K562 (cell line): Measurements from ENCODE around the gene PLRG1. TPM values are rescaled to one million over a fixed set of nuclear protein-coding genes. Genes with fewer than 3 reads are reported as not detected.

Source experiments
- ATAC-seq: fragments of 200-7000 bp; cut with Tn5 transposase; 3 replicates; pipeline ENCODE4 v1.9.1; 2020; ENCODE audit warnings: moderate library complexity
- BruUV-seq: library from RNA; stranded (reverse); fragments of 400-500 nt; replicated peaks from 2 replicates; lab custom pipeline; 2021; lab: Mats Ljungman, UMichigan
- CTCF ChIA-PET: fragments of 300-600 bp; formaldehyde crosslinking; extraction: SDS; loops from one replicate; lab custom pipeline; 2021; ENCODE audit warnings: low intra/inter-chr PET ratio; lab: Yijun Ruan, JAX
- POLR2A ChIA-PET: fragments of 300-600, 350-650 bp; sonication (Branson Sonifier 250); formaldehyde crosslinking; extraction: SDS; loops from one replicate; lab custom pipeline; 2021; ENCODE audit warnings: antibody characterized with exemption, inconsistent platforms; lab: Yijun Ruan, JAX
- DNase-seq, 4 experiments: peaks; one replicate each; pipeline versions ENCODE4 v3.0.0 to v3.0.0-alpha.2; 2011 to 2018; ENCODE audit warnings: low spot score in 3 of 4, mixed read lengths in 3 of 4; ENCODE audit errors: extremely low read depth in 1 of 4
- FAIRE-seq: peaks from 2 replicates; lab custom pipeline; 2011; peaks lifted over from hg19 to GRCh38; lab: Jason Lieb, UNC
- H2AFZ ChIP-seq: 2 replicates; pipeline ENCODE4 v1.6.0; 2011; ENCODE audit warnings: low read depth, low read length, control low read depth, inconsistent platforms
- H3K27ac ChIP-seq: fragments of 200-600 bp; 3 replicates; pipeline ENCODE4 v1.8.0; 2011; ENCODE audit warnings: low read depth, mild to moderate bottlenecking, control low read depth, inconsistent platforms, low read length, moderate library complexity, mixed read lengths; ENCODE audit errors: extremely low read depth
- H3K27me3 ChIP-seq, 2 experiments: fragments of 300-600 bp in 1 of 2; 2 replicates in 1 of 2; 3 replicates in 1 of 2; pipeline versions ENCODE4 v1.6.0 to v1.8.0; 2011; ENCODE audit warnings: inconsistent platforms in 2 of 2, low read length in 2 of 2, mild to moderate bottlenecking in 1 of 2, mixed read lengths in 1 of 2, moderate library complexity in 1 of 2; ENCODE audit not compliant: control insufficient read depth in 2 of 2, insufficient read depth in 2 of 2
- H3K36me3 ChIP-seq: fragments of 300-600 bp; 3 replicates; pipeline ENCODE4 v1.8.0; 2011; ENCODE audit warnings: mild to moderate bottlenecking, low read length, inconsistent platforms; ENCODE audit not compliant: control insufficient read depth, insufficient read depth
- H3K4me1 ChIP-seq, 2 experiments: fragments of 200-600 bp in 1 of 2; replicated peaks in 1 of 2; 2 replicates in 1 of 2; 3 replicates in 1 of 2; pipeline versions ENCODE4 v1.5.1 to v1.8.0; 2011; ENCODE audit warnings: inconsistent platforms in 2 of 2, low read length in 2 of 2, mild to moderate bottlenecking in 1 of 2, mixed read lengths in 1 of 2, moderate library complexity in 1 of 2; ENCODE audit not compliant: control insufficient read depth in 2 of 2, insufficient read depth in 2 of 2
- H3K4me2 ChIP-seq: 2 replicates; pipeline ENCODE4 v1.6.1; 2011; ENCODE audit warnings: low read length, control low read depth, inconsistent platforms, mixed read lengths; ENCODE audit not compliant: insufficient read depth
- H3K4me3 ChIP-seq: fragments of 200-600 bp; sonication (generic), shearing (Covaris generic); 2 replicates; pipeline ENCODE4 v1.5.1; 2016; ENCODE audit warnings: control low read depth, inconsistent platforms
- H3K79me2 ChIP-seq: fragments of 200-600 bp; 3 replicates; pipeline ENCODE4 v1.8.0; 2011; ENCODE audit warnings: low read length, inconsistent platforms; ENCODE audit not compliant: control insufficient read depth, insufficient read depth
- H3K9ac ChIP-seq, 2 experiments: 2 replicates each; pipeline versions ENCODE4 v1.6.0 to v1.6.1; 2011; ENCODE audit warnings: low read depth in 2 of 2, low read length in 2 of 2, control low read depth in 1 of 2, inconsistent platforms in 1 of 2, mild to moderate bottlenecking in 1 of 2, mixed read lengths in 1 of 2; ENCODE audit not compliant: insufficient read depth in 1 of 2
- H3K9me1 ChIP-seq: one replicate; pipeline ENCODE4 v1.6.0; 2011; ENCODE audit warnings: inconsistent platforms, mild to moderate bottlenecking, low read length, moderate library complexity; ENCODE audit not compliant: control insufficient read depth, insufficient read depth
- H3K9me3 ChIP-seq: replicated peaks from 2 replicates; pipeline ENCODE4 v1.5.1; 2011; ENCODE audit warnings: low read depth, low read length, inconsistent platforms; ENCODE audit not compliant: control insufficient read depth, insufficient read depth
- H4K20me1 ChIP-seq: replicated peaks from 2 replicates; pipeline ENCODE4 v1.6.1; 2011; ENCODE audit warnings: low read length, inconsistent platforms, mixed read lengths; ENCODE audit not compliant: control insufficient read depth, insufficient read depth
- U2AF2 ChIP-seq: fragments of 200-400 bp; formaldehyde crosslinking; optimal IDR thresholded peaks from 2 replicates; pipeline ENCODE3; 2017; ENCODE audit warnings: low read depth, mild to moderate bottlenecking, low read length
- WGBS: fragments of 100-300 bp; shearing (Covaris generic); methylation state at CpG from one replicate; pipeline ENCODE4 v1.1.6; 2016; ENCODE audit warnings: low coverage, mixed read lengths; ENCODE audit not compliant: insufficient coverage; ENCODE audit errors: missing lambda C conversion rate; 5-methylcytosine and 5-hydroxymethylcytosine counted together
- in situ Hi-C: fragments of 300-500 bp; cut with MboI; formaldehyde crosslinking; loops from 4 replicates; pipeline ENCODE4 v1.15.0; 2018; ENCODE audit warnings: inconsistent platforms, mixed read lengths
- intact Hi-C: fragments of 100-400 bp; cut with micrococcal nuclease; formaldehyde crosslinking; loops from 2 replicates; pipeline ENCODE4 v1.14.2; 2022
- polyA plus RNA-seq, 8 experiments: library from polyadenylated mRNA; depleted of rRNA in 4 of 8; stranded (reverse) in 5 of 8; unstranded in 3 of 8; fragments of >200 nt; fragmentation: Nextera tagmentation in 2 of 8; fragmentation: Illumina TruSeq in 1 of 8; extraction: Ambion mirVana in 2 of 8; extraction: Trizol in 1 of 8; gene quantifications; 2 replicates each; pipeline versions ENCODE4 v1.2.1 to v1.2.3, GENCODE V29; 2011 to 2014; ENCODE audit warnings: inconsistent platforms in 1 of 8, missing spikeins in 1 of 8
- total RNA-seq, 7 experiments: library from RNA; depleted of rRNA in 6 of 7; stranded (reverse); fragments of >200 nt in 6 of 7; fragmentation: Illumina TruSeq in 2 of 7; extraction: Trizol in 2 of 7; gene quantifications; 2 replicates each; pipeline versions ENCODE4 v1.2.1 to v1.2.3, GENCODE V29; 2011 to 2021; ENCODE audit warnings: low replicate concordance in 1 of 7
- TF ChIP-seq, protein P1 (sequence below): IDR thresholded peaks from 2 replicates; pipeline ENCODE4 v1.6.1; 2016; ENCODE audit warnings: missing genetic modification characterization, missing compliant biosample characterization
- TF ChIP-seq, protein P2 (sequence below): sonication (generic); formaldehyde crosslinking; IDR thresholded peaks from 2 replicates; pipeline ENCODE4 v1.8.0; 2023; ENCODE audit warnings: missing genetic modification reagents, mild to moderate bottlenecking, borderline replicate concordance

PLRG1 gene
- total and polyA plus RNA-seq, 9 of the 15 experiments (the other 6 are each of a cell fraction or from before 2014, with no cell fraction given), result 48.0 to 248 (median 120) TPM

DNA sequence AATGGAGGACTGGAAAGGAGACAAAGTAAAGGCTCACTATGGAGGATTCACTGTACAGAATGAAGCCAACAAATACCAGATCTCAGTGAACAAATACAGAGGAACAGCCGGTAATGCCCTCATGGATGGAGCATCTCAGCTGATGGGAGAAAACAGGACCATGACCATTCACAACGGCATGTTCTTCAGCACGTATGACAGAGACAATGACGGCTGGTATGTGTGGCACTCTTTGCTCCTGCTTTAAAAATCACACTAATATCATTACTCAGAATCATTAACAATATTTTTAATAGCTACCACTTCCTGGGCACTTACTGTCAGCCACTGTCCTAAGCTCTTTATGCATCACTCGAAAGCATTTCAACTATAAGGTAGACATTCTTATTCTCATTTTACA lies 19.4 kb upstream of the PLRG1 start (continued):
- TF ChIP-seq, protein P1, sequence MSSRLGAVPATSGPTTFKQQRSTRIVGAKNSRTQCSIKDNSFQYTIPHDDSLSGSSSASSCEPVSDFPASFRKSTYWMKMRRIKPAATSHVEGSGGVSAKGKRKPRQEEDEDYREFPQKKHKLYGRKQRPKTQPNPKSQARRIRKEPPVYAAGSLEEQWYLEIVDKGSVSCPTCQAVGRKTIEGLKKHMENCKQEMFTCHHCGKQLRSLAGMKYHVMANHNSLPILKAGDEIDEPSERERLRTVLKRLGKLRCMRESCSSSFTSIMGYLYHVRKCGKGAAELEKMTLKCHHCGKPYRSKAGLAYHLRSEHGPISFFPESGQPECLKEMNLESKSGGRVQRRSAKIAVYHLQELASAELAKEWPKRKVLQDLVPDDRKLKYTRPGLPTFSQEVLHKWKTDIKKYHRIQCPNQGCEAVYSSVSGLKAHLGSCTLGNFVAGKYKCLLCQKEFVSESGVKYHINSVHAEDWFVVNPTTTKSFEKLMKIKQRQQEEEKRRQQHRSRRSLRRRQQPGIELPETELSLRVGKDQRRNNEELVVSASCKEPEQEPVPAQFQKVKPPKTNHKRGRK (tag), result no peak

DNA sequence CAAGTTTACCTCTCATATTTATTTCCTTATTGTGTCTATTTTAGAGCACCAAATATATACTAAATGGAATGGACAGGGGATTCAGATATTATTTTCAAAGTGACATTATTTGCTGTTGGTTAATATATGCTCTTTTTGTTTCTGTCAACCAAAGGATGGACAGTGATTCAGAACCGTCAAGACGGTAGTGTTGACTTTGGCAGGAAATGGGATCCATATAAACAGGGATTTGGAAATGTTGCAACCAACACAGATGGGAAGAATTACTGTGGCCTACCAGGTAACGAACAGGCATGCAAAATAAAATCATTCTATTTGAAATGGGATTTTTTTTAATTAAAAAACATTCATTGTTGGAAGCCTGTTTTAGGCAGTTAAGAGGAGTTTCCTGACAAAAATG lies 18.8 kb upstream of the PLRG1 start:
- no peak overlapping the region for H3K4me3 ChIP-seq
- no peaks in the 10 kb centered on the region for H3K36me3 ChIP-seq
- no peak overlapping the region for H3K9ac ChIP-seq
- in situ Hi-C loops, result no loop called here
- TF ChIP-seq, protein P2, sequence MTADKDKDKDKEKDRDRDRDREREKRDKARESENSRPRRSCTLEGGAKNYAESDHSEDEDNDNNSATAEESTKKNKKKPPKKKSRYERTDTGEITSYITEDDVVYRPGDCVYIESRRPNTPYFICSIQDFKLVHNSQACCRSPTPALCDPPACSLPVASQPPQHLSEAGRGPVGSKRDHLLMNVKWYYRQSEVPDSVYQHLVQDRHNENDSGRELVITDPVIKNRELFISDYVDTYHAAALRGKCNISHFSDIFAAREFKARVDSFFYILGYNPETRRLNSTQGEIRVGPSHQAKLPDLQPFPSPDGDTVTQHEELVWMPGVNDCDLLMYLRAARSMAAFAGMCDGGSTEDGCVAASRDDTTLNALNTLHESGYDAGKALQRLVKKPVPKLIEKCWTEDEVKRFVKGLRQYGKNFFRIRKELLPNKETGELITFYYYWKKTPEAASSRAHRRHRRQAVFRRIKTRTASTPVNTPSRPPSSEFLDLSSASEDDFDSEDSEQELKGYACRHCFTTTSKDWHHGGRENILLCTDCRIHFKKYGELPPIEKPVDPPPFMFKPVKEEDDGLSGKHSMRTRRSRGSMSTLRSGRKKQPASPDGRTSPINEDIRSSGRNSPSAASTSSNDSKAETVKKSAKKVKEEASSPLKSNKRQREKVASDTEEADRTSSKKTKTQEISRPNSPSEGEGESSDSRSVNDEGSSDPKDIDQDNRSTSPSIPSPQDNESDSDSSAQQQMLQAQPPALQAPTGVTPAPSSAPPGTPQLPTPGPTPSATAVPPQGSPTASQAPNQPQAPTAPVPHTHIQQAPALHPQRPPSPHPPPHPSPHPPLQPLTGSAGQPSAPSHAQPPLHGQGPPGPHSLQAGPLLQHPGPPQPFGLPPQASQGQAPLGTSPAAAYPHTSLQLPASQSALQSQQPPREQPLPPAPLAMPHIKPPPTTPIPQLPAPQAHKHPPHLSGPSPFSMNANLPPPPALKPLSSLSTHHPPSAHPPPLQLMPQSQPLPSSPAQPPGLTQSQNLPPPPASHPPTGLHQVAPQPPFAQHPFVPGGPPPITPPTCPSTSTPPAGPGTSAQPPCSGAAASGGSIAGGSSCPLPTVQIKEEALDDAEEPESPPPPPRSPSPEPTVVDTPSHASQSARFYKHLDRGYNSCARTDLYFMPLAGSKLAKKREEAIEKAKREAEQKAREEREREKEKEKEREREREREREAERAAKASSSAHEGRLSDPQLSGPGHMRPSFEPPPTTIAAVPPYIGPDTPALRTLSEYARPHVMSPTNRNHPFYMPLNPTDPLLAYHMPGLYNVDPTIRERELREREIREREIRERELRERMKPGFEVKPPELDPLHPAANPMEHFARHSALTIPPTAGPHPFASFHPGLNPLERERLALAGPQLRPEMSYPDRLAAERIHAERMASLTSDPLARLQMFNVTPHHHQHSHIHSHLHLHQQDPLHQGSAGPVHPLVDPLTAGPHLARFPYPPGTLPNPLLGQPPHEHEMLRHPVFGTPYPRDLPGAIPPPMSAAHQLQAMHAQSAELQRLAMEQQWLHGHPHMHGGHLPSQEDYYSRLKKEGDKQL (CRISPR knock-in tag), result no peak
- no peak for TF ChIP-seq U2AF2
- H3K9me3 ChIP-seq, result no peaks in the 10 kb centered on the region
- no peaks in the 10 kb centered on the region for H3K79me2 ChIP-seq
- H4K20me1 ChIP-seq, result no peaks in the 10 kb centered on the region
- BruUV-seq, result no TSS peak
- H2AFZ ChIP-seq, result peak overlapping the region; percentile 34; the same call in 1 of the 2 replicates
- DNase-seq, result no peak
- no peaks in the 10 kb centered on the region for H3K9me1 ChIP-seq
- FAIRE-seq, result no peak
- no peaks in the 10 kb centered on the region for H3K27me3 ChIP-seq
- ChIA-PET POLR2A (interaction anchor here (0.6 to 1.8 kb wide), 3 partner anchors 9 to 17 kb away, joined by 3 to 5 read pairs (median 4); no protein-coding TSS in a partner anchor), CTCF (no interaction called here)
- H3K27ac ChIP-seq, result no peak overlapping the region
- no peak overlapping the region for H3K4me2 ChIP-seq
- WGBS, result 4% methylated on average over 3 of the region's 3 CpGs
- H3K4me1 ChIP-seq, result no peaks in the 10 kb centered on the region
- no peak for ATAC-seq
- intact Hi-C loops, result no loop called here
